ENCODE results near the gene GFRAL.

Gene GFRAL

DNA sequence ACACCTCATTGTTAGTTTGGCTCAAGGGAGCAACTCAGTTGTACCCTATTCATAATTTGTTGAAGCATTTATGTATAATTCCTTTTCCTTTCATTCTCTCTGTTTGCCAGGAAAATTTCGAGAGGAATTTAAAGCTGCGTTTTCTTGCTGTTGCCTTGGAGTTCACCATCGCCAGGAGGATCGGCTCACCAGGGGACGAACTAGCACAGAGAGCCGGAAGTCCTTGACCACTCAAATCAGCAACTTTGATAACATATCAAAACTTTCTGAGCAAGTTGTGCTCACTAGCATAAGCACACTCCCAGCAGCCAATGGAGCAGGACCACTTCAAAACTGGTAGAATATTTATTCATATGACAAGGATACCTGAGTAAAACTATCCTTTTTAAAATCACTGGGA, 45.2 kb upstream of the GFRAL start:
- H3K9ac ChIP-seq (ENCODE audit: low read length): no peak overlapping the region
- no peaks in the 10 kb centered on the region for H3K79me2 ChIP-seq (ENCODE audit: insufficient read depth, low read length)
- no peaks in the 10 kb centered on the region for H3K36me3 ChIP-seq (ENCODE audit: insufficient read depth, low read length)
- H2AFZ ChIP-seq (ENCODE audit: low read length): no peak overlapping the region
- no peaks in the 10 kb centered on the region for H3K9me3 ChIP-seq (ENCODE audit: low read length)
- H3K4me3 ChIP-seq (ENCODE audit: low read depth, low read length, poor library complexity, severe bottlenecking): no peak overlapping the region
- no peaks in the 10 kb centered on the region for H3F3A ChIP-seq (ENCODE audit: insufficient read depth, low read length)
- no peak overlapping the region for H3K4me2 ChIP-seq (ENCODE audit: low read length)
- no peak overlapping the region for H3K27ac ChIP-seq (ENCODE audit: low read depth, low read length, poor library complexity, severe bottlenecking)
- no peaks in the 10 kb centered on the region for H4K20me1 ChIP-seq (ENCODE audit: insufficient read depth, low read length)
- H3K9me2 ChIP-seq (ENCODE audit: low read depth, low read length): no peaks in the 10 kb centered on the region
- H3K4me1 ChIP-seq (ENCODE audit: insufficient read depth, low read length, severe bottlenecking): no peaks in the 10 kb centered on the region
- no peaks in the 10 kb centered on the region for H3K27me3 ChIP-seq (ENCODE audit: insufficient read depth, low read length)
- TF ChIP-seq, protein P1, sequence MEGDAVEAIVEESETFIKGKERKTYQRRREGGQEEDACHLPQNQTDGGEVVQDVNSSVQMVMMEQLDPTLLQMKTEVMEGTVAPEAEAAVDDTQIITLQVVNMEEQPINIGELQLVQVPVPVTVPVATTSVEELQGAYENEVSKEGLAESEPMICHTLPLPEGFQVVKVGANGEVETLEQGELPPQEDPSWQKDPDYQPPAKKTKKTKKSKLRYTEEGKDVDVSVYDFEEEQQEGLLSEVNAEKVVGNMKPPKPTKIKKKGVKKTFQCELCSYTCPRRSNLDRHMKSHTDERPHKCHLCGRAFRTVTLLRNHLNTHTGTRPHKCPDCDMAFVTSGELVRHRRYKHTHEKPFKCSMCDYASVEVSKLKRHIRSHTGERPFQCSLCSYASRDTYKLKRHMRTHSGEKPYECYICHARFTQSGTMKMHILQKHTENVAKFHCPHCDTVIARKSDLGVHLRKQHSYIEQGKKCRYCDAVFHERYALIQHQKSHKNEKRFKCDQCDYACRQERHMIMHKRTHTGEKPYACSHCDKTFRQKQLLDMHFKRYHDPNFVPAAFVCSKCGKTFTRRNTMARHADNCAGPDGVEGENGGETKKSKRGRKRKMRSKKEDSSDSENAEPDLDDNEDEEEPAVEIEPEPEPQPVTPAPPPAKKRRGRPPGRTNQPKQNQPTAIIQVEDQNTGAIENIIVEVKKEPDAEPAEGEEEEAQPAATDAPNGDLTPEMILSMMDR (IDR thresholded peaks at IDR 0.05; ENCODE audit: low read length): no peak
- no peak for TF ChIP-seq EZH2 (IDR thresholded peaks at IDR 0.05; ENCODE audit: borderline replicate concordance, low read length)

DNA sequence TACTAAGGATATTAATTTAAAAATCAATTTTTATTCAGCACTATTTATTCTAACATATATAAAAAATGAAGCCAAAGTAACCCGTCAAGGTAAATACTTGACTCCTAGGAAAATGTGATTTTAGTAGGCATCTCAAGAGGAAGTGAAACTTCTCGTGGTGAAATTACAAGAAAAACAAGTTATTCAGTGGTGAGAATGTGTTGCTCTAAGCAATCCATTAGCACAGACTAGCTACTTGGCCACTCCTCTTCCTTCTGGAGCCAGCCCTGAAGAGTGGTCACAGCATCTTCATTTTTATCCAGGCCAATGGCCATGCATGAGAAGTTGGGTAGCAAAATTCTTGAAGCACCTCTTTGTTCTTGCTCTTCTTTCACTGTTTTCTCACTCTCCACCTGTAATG, 40.4 kb upstream of the GFRAL start:
- Histone ChIP-seq H3K27ac (ENCODE audit: low read depth, low read length, poor library complexity, severe bottlenecking) (no peak overlapping the region), H2AFZ (ENCODE audit: low read length) (no peak overlapping the region), H3K9ac (ENCODE audit: low read length) (no peak overlapping the region), H3K9me3 (ENCODE audit: low read length) (no peaks in the 10 kb centered on the region), H4K20me1 (ENCODE audit: insufficient read depth, low read length) (no peaks in the 10 kb centered on the region), H3K27me3 (ENCODE audit: insufficient read depth, low read length) (no peaks in the 10 kb centered on the region), H3K4me3 (ENCODE audit: low read depth, low read length, poor library complexity, severe bottlenecking) (no peak overlapping the region), H3K9me2 (ENCODE audit: low read depth, low read length) (no peaks in the 10 kb centered on the region), H3K4me2 (ENCODE audit: low read length) (no peak overlapping the region), H3F3A (ENCODE audit: insufficient read depth, low read length) (no peaks in the 10 kb centered on the region), H3K79me2 (ENCODE audit: insufficient read depth, low read length) (no peaks in the 10 kb centered on the region), H3K4me1 (ENCODE audit: insufficient read depth, low read length, severe bottlenecking) (no peaks in the 10 kb centered on the region), H3K36me3 (ENCODE audit: insufficient read depth, low read length) (no peaks in the 10 kb centered on the region)
- TF ChIP-seq, protein P1 (IDR thresholded peaks at IDR 0.05; ENCODE audit: low read length): no peak
- TF ChIP-seq EZH2 (IDR thresholded peaks at IDR 0.05; ENCODE audit: borderline replicate concordance, low read length): no peak

DNA sequence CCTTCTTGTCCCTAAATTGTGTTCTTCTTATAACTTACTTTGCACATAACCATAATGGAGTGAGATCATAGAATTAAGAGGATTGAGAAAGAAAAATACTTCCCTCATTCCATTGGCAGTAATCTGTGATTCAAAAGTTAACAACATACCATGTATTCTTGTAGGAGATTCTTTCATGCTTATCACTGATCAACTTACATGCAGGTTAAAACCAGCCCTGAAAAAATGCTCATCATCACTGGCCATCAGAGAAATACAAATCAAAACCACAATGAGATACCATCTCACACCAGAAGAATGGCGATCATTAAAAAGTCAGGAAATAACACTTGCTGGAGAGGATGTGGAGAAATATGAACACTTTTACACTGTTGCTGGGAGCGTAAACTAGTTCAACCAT, 36.5 kb upstream of the GFRAL start:
- no peak overlapping the region for H2AFZ ChIP-seq (ENCODE audit: low read length)
- no peak overlapping the region for H3K4me3 ChIP-seq (ENCODE audit: low read depth, low read length, poor library complexity, severe bottlenecking)
- TF ChIP-seq EZH2 (IDR thresholded peaks at IDR 0.05; ENCODE audit: borderline replicate concordance, low read length): no peak
- TF ChIP-seq, protein P1 (IDR thresholded peaks at IDR 0.05; ENCODE audit: low read length): no peak
- H3F3A ChIP-seq (ENCODE audit: insufficient read depth, low read length): no peaks in the 10 kb centered on the region
- no peaks in the 10 kb centered on the region for H3K27me3 ChIP-seq (ENCODE audit: insufficient read depth, low read length)
- H3K4me1 ChIP-seq (ENCODE audit: insufficient read depth, low read length, severe bottlenecking): no peaks in the 10 kb centered on the region
- no peaks in the 10 kb centered on the region for H4K20me1 ChIP-seq (ENCODE audit: insufficient read depth, low read length)
- no peaks in the 10 kb centered on the region for H3K79me2 ChIP-seq (ENCODE audit: insufficient read depth, low read length)
- H3K36me3 ChIP-seq (ENCODE audit: insufficient read depth, low read length): no peaks in the 10 kb centered on the region
- H3K4me2 ChIP-seq (ENCODE audit: low read length): no peak overlapping the region
- H3K27ac ChIP-seq (ENCODE audit: low read depth, low read length, poor library complexity, severe bottlenecking): no peak overlapping the region
- no peaks in the 10 kb centered on the region for H3K9me2 ChIP-seq (ENCODE audit: low read depth, low read length)
- no peak overlapping the region for H3K9ac ChIP-seq (ENCODE audit: low read length)
- no peaks in the 10 kb centered on the region for H3K9me3 ChIP-seq (ENCODE audit: low read length)
